GM12875 (cell line): Measurements from ENCODE around the gene AP2S1.
"Not testable (repeated sequence)": the region's sequence is repeated elsewhere in the genome, so short reads cannot be mapped to it uniquely, and the experiment has no call there.

ENCODE experiments used
- H3K4me3 ChIP-seq: one replicate; pipeline ENCODE4 v1.5.1; 2011; ENCODE audit warnings: low read depth, low read length, control low read depth
- CTCF ChIP-seq: IDR thresholded peaks from 2 replicates; pipeline ENCODE4 v1.5.1; 2011; ENCODE audit warnings: low read depth, mild to moderate bottlenecking, control low read depth, inconsistent platforms, low read length, moderate library complexity, borderline replicate concordance; ENCODE audit not compliant: insufficient read depth

Gene AP2S1

GRCh38 chr19:46812977-46813838 lies 37.4 kb downstream of the AP2S1 start:
- no peak overlapping the region for H3K4me3 ChIP-seq
- TF ChIP-seq CTCF = no peak

GRCh38 chr19:46809534-46810272 lies 40.9 kb downstream of the AP2S1 start:
- no peak for TF ChIP-seq CTCF
- no peak overlapping the region for H3K4me3 ChIP-seq

- no peak for TF ChIP-seq CTCF
- H3K4me3 ChIP-seq = no peak overlapping the region
Observed at GRCh38 chr19:46806656-46807055, 44.0 kb downstream of the AP2S1 start.

GRCh38 chr19:46804432-46804831 lies 46.2 kb downstream of the AP2S1 start:
- not testable (repeated sequence) for H3K4me3 ChIP-seq

GRCh38 chr19:46803555-46803954 lies 47.1 kb downstream of the AP2S1 start:
- no peak for TF ChIP-seq CTCF
- H3K4me3 ChIP-seq = no peak overlapping the region

- H3K4me3 ChIP-seq = no peak overlapping the region
- TF ChIP-seq CTCF = no peak
Observed at GRCh38 chr19:46802152-46802551, 48.5 kb downstream of the AP2S1 start.

- H3K4me3 ChIP-seq = no peak overlapping the region
- TF ChIP-seq CTCF = no peak
Observed at GRCh38 chr19:46798713-46799112, 51.9 kb downstream of the AP2S1 start.
